Breast epithelium (tissue), 4 donors: ENCODE results near the gene SRRM1. TPM values are rescaled to one million over a fixed set of nuclear protein-coding genes. Genes with fewer than 3 reads are reported as not detected.
A peak's percentile ranks its signal among the peaks of the same experiment; 100 is the strongest.

Experiments
- DNase-seq, 2 donors: peaks; one replicate each; pipeline ENCODE4 v3.0.0-alpha.2; 2019; ENCODE audit warnings: low spot score in 2 of 2
- H3K27ac ChIP-seq, 2 donors: fragments of 200-600 bp; sonication (generic) in 1 of 2; one replicate each; pipeline ENCODE4 v1.5.1; 2016 to 2019; ENCODE audit warnings: mild to moderate bottlenecking in 1 of 2
- H3K27me3 ChIP-seq, 2 donors: fragments of 200-600 bp; sonication (generic) in 1 of 2; one replicate each; pipeline versions ENCODE4 v1.5.1 to v1.6.0; 2017 to 2019; ENCODE audit warnings: control low read depth in 1 of 2, mild to moderate bottlenecking in 1 of 2
- H3K36me3 ChIP-seq: fragments of 200-600 bp; one replicate; pipeline ENCODE4 v1.5.1; 2019
- H3K4me1 ChIP-seq, 2 donors: fragments of 200-600 bp; sonication (generic); one replicate each; pipeline ENCODE4 v1.5.1; 2016 to 2019; ENCODE audit warnings: control low read depth in 1 of 2
- H3K4me3 ChIP-seq, 3 donors: fragments of 200-600 bp; sonication (generic); 1 replicate in 2 of 3; 2 replicates in 1 of 3; pipeline ENCODE4 v1.5.1; 2016 to 2019; ENCODE audit warnings: mild to moderate bottlenecking in 3 of 3, moderate library complexity in 2 of 3
- H3K9me3 ChIP-seq, 2 donors: fragments of 200-600 bp; sonication (generic) in 1 of 2; one replicate each; pipeline ENCODE4 v1.5.1; 2016 to 2019; ENCODE audit warnings: control low read depth in 1 of 2
- POLR2A ChIP-seq: fragments of 450-650 bp; IDR thresholded peaks from one replicate; pipeline ENCODE4 v1.6.1; 2016; ENCODE audit warnings: antibody characterized with exemption, mild to moderate bottlenecking, moderate library complexity
- POLR2AphosphoS5 ChIP-seq, 3 donors: sonication (generic); formaldehyde crosslinking; IDR thresholded peaks; one replicate each; pipeline ENCODE4 v1.6.1; 2017; ENCODE audit warnings: antibody characterized with exemption in 3 of 3
- intact Hi-C: fragments of 100-400 bp; cut with DNase I; formaldehyde crosslinking; loops from one replicate; pipeline ENCODE4 v1.15.1; 2023; ENCODE audit warnings: low total_unique reads
- total RNA-seq, 3 donors: library from RNA; depleted of rRNA; stranded (reverse); fragments of >200 nt; gene quantifications; one replicate each; pipeline ENCODE4 v1.1.0, GENCODE V29; 2016
- TF ChIP-seq, protein P1 (sequence below), 3 donors: fragments of 450-650 bp; IDR thresholded peaks; one replicate each; pipeline ENCODE4 v1.5.1; 2016 to 2017; ENCODE audit warnings: antibody characterized with exemption in 3 of 3, mild to moderate bottlenecking in 3 of 3, moderate library complexity in 3 of 3

SRRM1 gene
- total RNA-seq, 3 donors from 2014 or later: 96.3 to 134 (median 118) TPM

DNA sequence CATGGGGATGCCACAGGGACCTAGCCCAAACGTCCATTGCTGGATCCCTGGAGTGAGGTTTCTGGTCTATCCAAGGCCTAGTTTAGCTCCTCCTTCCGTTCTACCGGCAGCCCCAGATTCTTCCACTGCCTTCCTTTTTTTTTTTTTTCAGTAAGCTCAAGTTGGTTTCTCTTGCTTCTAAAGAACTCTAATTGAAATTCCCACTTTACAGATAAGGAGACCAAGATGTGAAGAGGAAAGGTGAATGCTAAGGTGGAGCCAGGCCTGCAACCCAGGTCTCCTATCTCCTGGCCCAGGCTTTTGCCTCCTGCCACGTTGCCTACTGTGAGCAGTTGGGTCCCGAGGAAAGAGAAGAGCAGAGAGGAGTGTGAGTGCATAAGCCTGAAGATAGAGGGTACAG lies 70.6 kb downstream of the SRRM1 start:
- no peak for DNase-seq
- peak overlapping the region in 1 of 2 donors; percentile 86 for H3K27ac ChIP-seq
- intact Hi-C loops: no loop called here
- H3K36me3 ChIP-seq: no peaks in the 10 kb centered on the region
- no peak overlapping the region for H3K4me3 ChIP-seq
- H3K27me3 ChIP-seq: no peaks in the 10 kb centered on the region
- no peaks in the 10 kb centered on the region for H3K9me3 ChIP-seq
- peaks cover 0 to 8% of the 10 kb centered on the region in 2 donors for H3K4me1 ChIP-seq
- no peak for TF ChIP-seq POLR2AphosphoS5 (IDR thresholded peaks at IDR 0.05)
- TF ChIP-seq, protein P1, sequence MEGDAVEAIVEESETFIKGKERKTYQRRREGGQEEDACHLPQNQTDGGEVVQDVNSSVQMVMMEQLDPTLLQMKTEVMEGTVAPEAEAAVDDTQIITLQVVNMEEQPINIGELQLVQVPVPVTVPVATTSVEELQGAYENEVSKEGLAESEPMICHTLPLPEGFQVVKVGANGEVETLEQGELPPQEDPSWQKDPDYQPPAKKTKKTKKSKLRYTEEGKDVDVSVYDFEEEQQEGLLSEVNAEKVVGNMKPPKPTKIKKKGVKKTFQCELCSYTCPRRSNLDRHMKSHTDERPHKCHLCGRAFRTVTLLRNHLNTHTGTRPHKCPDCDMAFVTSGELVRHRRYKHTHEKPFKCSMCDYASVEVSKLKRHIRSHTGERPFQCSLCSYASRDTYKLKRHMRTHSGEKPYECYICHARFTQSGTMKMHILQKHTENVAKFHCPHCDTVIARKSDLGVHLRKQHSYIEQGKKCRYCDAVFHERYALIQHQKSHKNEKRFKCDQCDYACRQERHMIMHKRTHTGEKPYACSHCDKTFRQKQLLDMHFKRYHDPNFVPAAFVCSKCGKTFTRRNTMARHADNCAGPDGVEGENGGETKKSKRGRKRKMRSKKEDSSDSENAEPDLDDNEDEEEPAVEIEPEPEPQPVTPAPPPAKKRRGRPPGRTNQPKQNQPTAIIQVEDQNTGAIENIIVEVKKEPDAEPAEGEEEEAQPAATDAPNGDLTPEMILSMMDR (IDR thresholded peaks at IDR 0.05): no peak
- no peak for TF ChIP-seq POLR2A

DNA sequence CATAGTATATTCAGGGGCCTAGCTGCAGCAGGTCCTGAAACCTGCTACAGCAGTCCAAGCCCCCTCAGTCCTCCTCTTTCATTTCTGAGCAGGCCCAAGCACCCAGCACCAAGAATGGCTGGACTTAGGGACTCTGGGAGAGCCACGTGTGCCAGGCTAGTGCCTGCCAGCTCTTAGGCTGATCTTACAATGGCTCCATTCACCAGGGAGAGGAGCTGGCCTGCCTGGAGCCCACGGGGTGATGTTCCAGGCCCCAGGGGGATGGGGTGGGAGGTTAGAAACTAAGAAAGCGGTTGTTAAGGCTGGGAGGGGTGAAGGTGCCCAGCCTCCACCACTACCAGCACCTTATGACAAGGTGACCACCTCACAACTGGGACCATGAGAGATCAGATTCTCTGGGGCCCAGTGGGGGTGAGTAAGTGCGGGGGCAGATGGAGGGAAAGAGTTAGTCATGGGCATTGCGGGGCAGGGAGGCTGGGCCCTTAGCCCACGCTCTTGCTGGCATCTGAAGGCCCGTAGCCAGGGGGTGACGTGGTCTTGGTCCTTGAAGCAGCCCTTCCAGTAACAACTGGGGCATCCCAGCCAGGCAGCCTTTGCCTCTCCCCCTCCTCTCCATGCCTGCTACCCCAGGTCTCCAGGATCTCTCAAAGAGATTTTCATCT lies 71.9 kb downstream of the SRRM1 start:
- Histone ChIP-seq H3K4me3 (peak overlapping the region in 1 of 3 donors; percentile 22), H3K4me1 (peaks cover 0 to 13% of the 10 kb centered on the region in 2 donors), H3K27me3 (no peaks in the 10 kb centered on the region), H3K9me3 (no peaks in the 10 kb centered on the region), H3K36me3 (no peaks in the 10 kb centered on the region), H3K27ac (peak overlapping the region; percentile 83 to 86)
- intact Hi-C loops: no loop called here
- DNase-seq: peak in 1 of 2 donors; percentile 83
- TF ChIP-seq POLR2AphosphoS5 (IDR thresholded peaks at IDR 0.05): peak in 2 of 3 donors; percentile 44 to 49
- TF ChIP-seq, protein P1 (IDR thresholded peaks at IDR 0.05): no peak
- TF ChIP-seq POLR2A: no peak

DNA sequence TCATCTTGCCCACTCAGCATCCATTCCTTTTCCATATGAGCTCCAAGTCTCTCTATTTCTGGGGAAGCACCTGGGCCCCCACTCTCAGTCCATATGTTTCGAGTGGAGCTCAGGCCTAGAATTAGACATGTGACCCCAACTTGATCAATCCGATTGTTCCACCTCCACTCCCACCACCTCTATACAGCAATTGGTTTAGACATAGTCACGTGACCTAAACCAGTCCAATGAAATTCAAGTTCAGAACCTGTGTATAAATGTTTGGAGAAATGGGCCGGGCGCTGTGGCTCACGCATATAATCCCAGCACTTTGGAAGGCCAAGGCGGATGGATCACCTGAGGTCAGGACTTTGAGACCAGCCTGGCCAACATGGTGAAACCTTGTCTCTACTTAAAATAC lies 72.6 kb downstream of the SRRM1 start:
- Histone ChIP-seq H3K9me3 (no peaks in the 10 kb centered on the region), H3K4me3 (no peak overlapping the region), H3K27me3 (no peaks in the 10 kb centered on the region), H3K36me3 (no peaks in the 10 kb centered on the region), H3K4me1 (peaks cover 0 to 13% of the 10 kb centered on the region in 2 donors), H3K27ac (peak overlapping the region; percentile 83 to 86)
- no peak for DNase-seq
- TF ChIP-seq POLR2AphosphoS5 (IDR thresholded peaks at IDR 0.05) (no peak), POLR2A (no peak)
- TF ChIP-seq, protein P1 (IDR thresholded peaks at IDR 0.05): no peak
- intact Hi-C loops: no loop called here

DNA sequence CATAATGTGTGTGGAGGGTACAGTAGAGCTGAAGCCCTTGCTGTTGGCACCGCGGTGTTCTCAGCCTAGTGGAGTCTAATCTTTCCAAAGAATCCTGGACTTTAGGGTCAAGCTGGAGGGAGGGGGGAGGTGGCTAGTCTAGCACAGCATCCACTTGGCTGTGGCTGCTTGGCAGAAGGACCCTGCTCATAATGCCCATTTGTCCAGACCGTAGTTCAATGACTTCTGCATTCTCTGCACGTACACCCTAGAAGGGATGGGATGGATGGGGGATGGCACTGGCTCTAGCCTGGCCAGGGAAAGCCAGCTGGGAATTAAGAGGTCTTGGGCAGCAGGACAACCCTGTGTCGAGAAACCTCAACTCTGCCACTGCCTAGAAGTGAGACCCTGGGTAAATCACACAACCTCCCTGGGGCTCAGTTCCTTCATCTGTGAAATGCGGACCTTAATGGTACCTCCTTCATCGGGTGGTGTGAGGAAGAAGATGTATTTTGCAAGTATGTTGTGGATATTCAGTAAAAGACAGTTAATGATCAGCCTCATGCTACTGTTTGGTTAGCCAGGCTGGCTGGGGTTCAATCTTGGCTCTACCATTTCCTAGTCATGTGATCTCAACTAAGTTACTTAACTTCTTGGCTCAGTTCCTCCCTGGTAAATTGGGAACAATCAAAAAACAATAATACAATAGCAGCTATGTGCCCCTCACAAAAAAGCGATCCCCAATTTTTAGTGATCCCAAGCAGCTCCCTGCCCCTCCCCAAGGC lies 75.0 kb downstream of the SRRM1 start:
- Histone ChIP-seq H3K27me3 (no peaks in the 10 kb centered on the region), H3K4me1 (peaks cover 0 to 13% of the 10 kb centered on the region in 2 donors), H3K9me3 (no peaks in the 10 kb centered on the region), H3K27ac (peak overlapping the region; percentile 75 to 85), H3K36me3 (no peaks in the 10 kb centered on the region), H3K4me3 (no peak overlapping the region)
- no peak for DNase-seq
- intact Hi-C loops: no loop called here
- TF ChIP-seq, protein P1 (IDR thresholded peaks at IDR 0.05): no peak
- no peak for TF ChIP-seq POLR2A
- TF ChIP-seq POLR2AphosphoS5 (IDR thresholded peaks at IDR 0.05): no peak

DNA sequence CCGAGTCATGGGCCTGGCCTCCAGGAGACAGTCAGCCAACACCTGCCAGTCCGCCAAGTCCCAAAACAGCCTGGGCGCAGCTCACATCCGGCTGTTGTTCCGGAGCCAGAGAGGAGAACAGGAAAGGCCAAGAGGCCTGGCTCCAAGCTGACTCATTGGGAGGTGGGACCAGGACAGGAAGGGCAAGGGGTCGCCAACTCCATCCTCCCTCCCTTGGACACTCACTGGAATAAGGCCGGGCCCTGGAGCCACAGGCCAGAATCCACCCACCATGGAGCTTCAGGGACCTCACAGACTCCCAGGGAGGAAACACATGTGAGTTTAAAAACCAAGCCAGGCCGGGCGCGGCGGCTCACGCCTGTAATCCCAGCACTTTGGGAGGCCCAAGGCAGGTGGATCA lies 77.0 kb downstream of the SRRM1 start:
- peak; percentile 29 to 75 (median 59) for TF ChIP-seq POLR2AphosphoS5 (IDR thresholded peaks at IDR 0.05)
- TF ChIP-seq, protein P1 (IDR thresholded peaks at IDR 0.05): no peak
- Histone ChIP-seq H3K27ac (peak overlapping the region; percentile 75 to 85), H3K4me3 (no peak overlapping the region), H3K4me1 (peaks cover 0 to 13% of the 10 kb centered on the region in 2 donors), H3K9me3 (no peaks in the 10 kb centered on the region), H3K27me3 (no peaks in the 10 kb centered on the region), H3K36me3 (no peaks in the 10 kb centered on the region)
- DNase-seq: peak; percentile 56 to 65
- intact Hi-C loops: no loop called here
